HCT116 (cell line): Measurements from ENCODE around the gene BOLL. TPM values are rescaled to one million over a fixed set of nuclear protein-coding genes. Genes with fewer than 3 reads are reported as not detected.

Experiments used
- ATAC-seq: fragments of 200-7000 bp; cut with Tn5 transposase; 2 replicates; pipeline ENCODE4 v1.9.1; 2020; ENCODE audit warnings: mild to moderate bottlenecking, moderate library complexity
- BruUV-seq: library from RNA; stranded (reverse); fragments of 400-500 nt; replicated peaks from 2 replicates; lab custom pipeline; 2021; lab: Mats Ljungman, UMichigan
- CTCF ChIA-PET: fragments of 300-600 bp; sonication (Branson Sonifier 250); formaldehyde crosslinking; loops from one replicate; lab custom pipeline; 2021; ENCODE audit warnings: antibody characterized with exemption; lab: Charles Lee
- POLR2A ChIA-PET: fragments of 300-600, 350-600 bp; sonication (Branson Sonifier 250); formaldehyde crosslinking; loops from one replicate; lab custom pipeline; 2021; ENCODE audit warnings: antibody characterized with exemption; lab: Charles Lee
- RAD21 ChIA-PET, 2 experiments: fragments of 300-600 bp; sonication (Branson Sonifier 250); formaldehyde crosslinking; loops; one replicate each; lab custom pipeline; 2023; ENCODE audit warnings: low total read pairs in 2 of 2; ENCODE audit not compliant: uncharacterized antibody in 2 of 2, unreplicated experiment in 2 of 2, low non-redundant PET in 1 of 2; lab: Charles Lee
- DNase-seq: peaks from one replicate; pipeline ENCODE4 v3.0.0-alpha.2; 2010; ENCODE audit warnings: low read depth, low spot score
- H2AFZ ChIP-seq: fragments of 200-600 bp; shearing (Covaris generic), sonication (generic); 2 replicates; pipeline ENCODE4 v1.6.1; 2017; ENCODE audit warnings: low read depth, mixed run types, mixed read lengths, antibody characterized with exemption, low read length; ENCODE audit not compliant: poor library complexity, severe bottlenecking
- H3K27ac ChIP-seq: 2 replicates; pipeline ENCODE4 v1.5.1; 2012; ENCODE audit warnings: low read depth, low read length
- H3K27me3 ChIP-seq: fragments of 200-600 bp; sonication (generic); 2 replicates; pipeline ENCODE4 v1.6.1; 2016; ENCODE audit warnings: mixed run types, low read length, mixed read lengths; ENCODE audit not compliant: insufficient read depth
- H3K36me3 ChIP-seq, 2 experiments: fragments of 200-500 bp in 1 of 2; fragments of 200-600 bp in 1 of 2; sonication (Bioruptor generic) in 1 of 2; sonication (generic) in 1 of 2; 2 replicates each; pipeline versions ENCODE4 v1.5.1 to v1.6.1; 2014 to 2016; ENCODE audit warnings: low read length in 2 of 2, inconsistent platforms in 1 of 2, mixed read lengths in 1 of 2, mixed run types in 1 of 2; ENCODE audit not compliant: insufficient read depth in 2 of 2, control insufficient read depth in 1 of 2
- H3K4me1 ChIP-seq, 2 experiments: fragments of 200-600 bp in 1 of 2; sonication (generic) in 1 of 2; 2 replicates each; pipeline versions ENCODE4 v1.5.1 to v1.6.1; 2012 to 2017; ENCODE audit warnings: low read length in 2 of 2, inconsistent platforms in 1 of 2, mild to moderate bottlenecking in 1 of 2, mixed read lengths in 1 of 2, mixed run types in 1 of 2, moderate library complexity in 1 of 2; ENCODE audit not compliant: insufficient read depth in 2 of 2, control insufficient read depth in 1 of 2
- H3K4me2 ChIP-seq: fragments of 200-600 bp; sonication (generic); 2 replicates; pipeline ENCODE4 v1.6.1; 2017; ENCODE audit warnings: mixed run types, low read length, mixed read lengths
- H3K4me3 ChIP-seq, 2 experiments: fragments of 200-600 bp in 1 of 2; sonication (generic) in 1 of 2; replicated peaks in 1 of 2; 2 replicates each; pipeline ENCODE4 v1.5.1; 2011 to 2016; ENCODE audit warnings: low read length in 2 of 2, control low read depth in 1 of 2, low read depth in 1 of 2, mild to moderate bottlenecking in 1 of 2, mixed read lengths in 1 of 2, mixed run types in 1 of 2
- H3K79me2 ChIP-seq: fragments of 200-600 bp; sonication (generic); 2 replicates; pipeline ENCODE4 v1.6.1; 2017; ENCODE audit warnings: mild to moderate bottlenecking, mixed run types, low read length, moderate library complexity, mixed read lengths; ENCODE audit not compliant: insufficient read depth
- H3K9ac ChIP-seq: fragments of 200-600 bp; sonication (generic); 2 replicates; pipeline ENCODE4 v1.6.1; 2016; ENCODE audit warnings: low read length, mixed read lengths
- H3K9me2 ChIP-seq: fragments of 200-600 bp; sonication (generic), shearing (Covaris generic); 2 replicates; pipeline ENCODE4 v1.6.1; 2017; ENCODE audit warnings: mixed run types, mild to moderate bottlenecking, moderate library complexity; ENCODE audit not compliant: insufficient read depth
- H3K9me3 ChIP-seq, 2 experiments: fragments of 200-500 bp in 1 of 2; fragments of 200-600 bp in 1 of 2; sonication (Bioruptor generic) in 1 of 2; sonication (generic) in 1 of 2; 2 replicates each; pipeline ENCODE4 v1.6.1; 2014 to 2017; ENCODE audit warnings: low read length in 2 of 2, mixed read lengths in 2 of 2, inconsistent platforms in 1 of 2, low read depth in 1 of 2, mild to moderate bottlenecking in 1 of 2, mixed run types in 1 of 2, moderate library complexity in 1 of 2; ENCODE audit not compliant: control insufficient read depth in 1 of 2, insufficient read depth in 1 of 2
- H4K20me1 ChIP-seq: fragments of 200-600 bp; sonication (generic), shearing (Covaris generic); 2 replicates; pipeline ENCODE4 v1.6.1; 2017; ENCODE audit warnings: mixed run types, mild to moderate bottlenecking, moderate library complexity; ENCODE audit not compliant: insufficient read depth
- ATF3 ChIP-seq: IDR thresholded peaks from 2 replicates; pipeline ENCODE4 v1.6.1; 2012
- CEBPB ChIP-seq: IDR thresholded peaks from 2 replicates; pipeline ENCODE4 v1.6.1; 2012; ENCODE audit warnings: low read depth
- EGR1 ChIP-seq: IDR thresholded peaks from 2 replicates; pipeline ENCODE4 v1.6.1; 2012; ENCODE audit warnings: low read depth
- ELF1 ChIP-seq: IDR thresholded peaks from 2 replicates; pipeline ENCODE4 v1.6.1; 2012; ENCODE audit warnings: low read depth, borderline replicate concordance
- EZH2 ChIP-seq: fragments of 200-600 bp; sonication (generic); IDR thresholded peaks from 2 replicates; pipeline ENCODE4 v1.6.1; 2017; ENCODE audit warnings: antibody characterized with exemption, mixed run types
- EZH2phosphoT487 ChIP-seq: fragments of 200-600 bp; IDR thresholded peaks from 2 replicates; pipeline ENCODE4 v1.6.1; 2018; ENCODE audit warnings: antibody characterized with exemption, borderline replicate concordance
- FOSL1 ChIP-seq: IDR thresholded peaks from 2 replicates; pipeline ENCODE4 v1.6.1; 2012; ENCODE audit warnings: low read depth
- MAX ChIP-seq: IDR thresholded peaks from 2 replicates; pipeline ENCODE4 v1.6.1; 2012
- POLR2A ChIP-seq: IDR thresholded peaks from 2 replicates; pipeline ENCODE4 v1.7.0; 2011; ENCODE audit warnings: borderline replicate concordance; ENCODE audit not compliant: insufficient read depth, insufficient read length; ENCODE audit errors: extremely low read depth
- POLR2AphosphoS5 ChIP-seq: IDR thresholded peaks from 2 replicates; pipeline ENCODE4 v1.6.1; 2011; ENCODE audit warnings: mild to moderate bottlenecking, low read depth, low read length, moderate library complexity
- REST ChIP-seq: IDR thresholded peaks from 2 replicates; pipeline ENCODE4 v1.6.1; 2012; ENCODE audit warnings: low read depth
- SIN3A ChIP-seq: IDR thresholded peaks from 2 replicates; pipeline ENCODE4 v1.6.1; 2012; ENCODE audit warnings: low read depth
- SP1 ChIP-seq: IDR thresholded peaks from 2 replicates; pipeline ENCODE4 v1.6.1; 2012; ENCODE audit warnings: low read depth
- SRF ChIP-seq: IDR thresholded peaks from 2 replicates; pipeline ENCODE4 v1.6.1; 2012; ENCODE audit warnings: low read depth
- TCF7L2 ChIP-seq: IDR thresholded peaks from 2 replicates; pipeline ENCODE4 v1.7.0; 2011; ENCODE audit warnings: borderline replicate concordance, inconsistent platforms; ENCODE audit not compliant: insufficient read depth, insufficient read length; ENCODE audit errors: extremely low read depth
- YY1 ChIP-seq: IDR thresholded peaks from 2 replicates; pipeline ENCODE4 v1.6.1; 2011; ENCODE audit warnings: low read length, low read depth, moderate library complexity, mild to moderate bottlenecking; ENCODE audit not compliant: insufficient replicate concordance; ENCODE audit errors: extremely low read depth
- ZFX ChIP-seq: fragments of 450-650 bp; IDR thresholded peaks from 2 replicates; pipeline ENCODE4 v1.6.1; 2017
- ZNF274 ChIP-seq: fragments of 200-500 bp; sonication (Bioruptor generic); IDR thresholded peaks from 2 replicates; pipeline ENCODE4 v1.6.1; 2014; ENCODE audit warnings: mild to moderate bottlenecking, low read depth, low read length, inconsistent platforms
- intact Hi-C: fragments of 100-400 bp; cut with micrococcal nuclease; formaldehyde crosslinking; loops from 2 replicates; pipeline ENCODE4 v1.10.0; 2022
- total RNA-seq: library from RNA; stranded (reverse); gene quantifications from one replicate; pipeline ENCODE4 v1.2.1, GENCODE V29; 2021; ENCODE audit not compliant: unreplicated experiment

The BOLL gene
- total RNA-seq, 1 experiment from 2014 or later: not detected

- no peaks in the 10 kb centered on the region for H3K9me3 ChIP-seq
- TF ChIP-seq SRF: no peak
- no peak for TF ChIP-seq YY1
- TF ChIP-seq SP1: no peak
- no peak for TF ChIP-seq SIN3A
- no peak for TF ChIP-seq ZFX
- TF ChIP-seq CEBPB: no peak
- TF ChIP-seq EZH2: no peak
- TF ChIP-seq MAX: no peak
- TF ChIP-seq ZNF274: no peak
These were observed 37.2 kb upstream of the BOLL start for GRCh38 chr2:197822333-197822732.

GRCh38 chr2:197821550-197822289 lies 36.6 kb upstream of the BOLL start:
- CTCF ChIA-PET: no interaction called here
- no TSS peak for BruUV-seq

More at GRCh38 chr2:197822333-197822732, 37.2 kb upstream of the BOLL start:
- Histone ChIP-seq H3K4me1 (no peaks in the 10 kb centered on the region), H3K9ac (no peak overlapping the region), H3K27ac (no peak overlapping the region), H3K36me3 (no peaks in the 10 kb centered on the region), H3K4me2 (no peak overlapping the region), H3K79me2 (no peaks in the 10 kb centered on the region), H3K9me2 (no peaks in the 10 kb centered on the region), H2AFZ (no peak overlapping the region), H3K27me3 (peaks cover 18% of the 10 kb centered on the region; the same call in 1 of the 2 replicates), H4K20me1 (no peaks in the 10 kb centered on the region), H3K4me3 (no peak overlapping the region)
- BruUV-seq: no TSS peak
- ChIA-PET RAD21 (no interaction called here), CTCF (no interaction called here), POLR2A (no interaction called here)
- no peak for DNase-seq
- ATAC-seq: no peak
- intact Hi-C loops: no loop called here

More at GRCh38 chr2:197821550-197822289, 36.6 kb upstream of the BOLL start:
- Histone ChIP-seq H3K4me1 (no peaks in the 10 kb centered on the region), H3K79me2 (no peaks in the 10 kb centered on the region), H4K20me1 (no peaks in the 10 kb centered on the region), H3K27me3 (peaks cover 16% of the 10 kb centered on the region; the same call in 1 of the 2 replicates), H3K9ac (no peak overlapping the region), H3K36me3 (no peaks in the 10 kb centered on the region), H3K4me2 (no peak overlapping the region), H2AFZ (no peak overlapping the region), H3K9me2 (no peaks in the 10 kb centered on the region), H3K27ac (no peak overlapping the region), H3K9me3 (no peaks in the 10 kb centered on the region), H3K4me3 (no peak overlapping the region)
- ChIA-PET POLR2A (no interaction called here), RAD21 (no interaction called here)
- ATAC-seq: no peak
- TF ChIP-seq MAX: no peak
- no peak for TF ChIP-seq POLR2A
- no peak for TF ChIP-seq EGR1
- TF ChIP-seq TCF7L2: no peak
- no peak for TF ChIP-seq POLR2AphosphoS5
- no peak for TF ChIP-seq EZH2phosphoT487
- no peak for TF ChIP-seq ELF1
- TF ChIP-seq SP1: no peak
- no peak for TF ChIP-seq ATF3
- TF ChIP-seq FOSL1: no peak
- TF ChIP-seq REST: no peak
- TF ChIP-seq YY1: no peak
- no peak for DNase-seq
- intact Hi-C loops: no loop called here
